IPS-NIHi7 (cell line): ENCODE results near the gene KRTAP3-1.

ENCODE experiments used
- DNase-seq: peaks from one replicate; pipeline ENCODE4 v3.0.0; 2012; ENCODE audit warnings: mixed read lengths; ENCODE audit errors: extremely low spot score

The KRTAP3-1 gene

GRCh38 chr17:40978575-40979151 lies 30.3 kb downstream of the KRTAP3-1 start:
- no peak for DNase-seq

- DNase-seq, result no peak
Measured at GRCh38 chr17:40975516-40975915, 33.4 kb downstream of the KRTAP3-1 start.

- DNase-seq, result no peak
Measured at GRCh38 chr17:40974366-40974765, 34.6 kb downstream of the KRTAP3-1 start.

- no peak for DNase-seq
Measured at GRCh38 chr17:40967582-40967981, 41.3 kb downstream of the KRTAP3-1 start.

GRCh38 chr17:40966848-40967247 lies 42.1 kb downstream of the KRTAP3-1 start, which contains the start of gene KRT39:
Gene KRT39, minus strand, starts transcription at chr17:40966948. Its CDS starts 92 bp downstream, at chr17:40966856.
- DNase-seq, result no peak

GRCh38 chr17:40963838-40964237 lies 45.1 kb downstream of the KRTAP3-1 start:
- peak; percentile 49 for DNase-seq

- DNase-seq, result no peak
Measured at GRCh38 chr17:40962059-40962561, 46.8 kb downstream of the KRTAP3-1 start.

GRCh38 chr17:40961591-40961990 lies 47.3 kb downstream of the KRTAP3-1 start:
- DNase-seq, result no peak

GRCh38 chr17:40960144-40960543 lies 48.8 kb downstream of the KRTAP3-1 start:
- no peak for DNase-seq
